HG03565 (cell line): Measurements from ENCODE around the gene BCL11A.
"Not testable (repeated sequence)": the region's sequence is repeated elsewhere in the genome, so short reads cannot be mapped to it uniquely, and the experiment has no call there.

Source experiments
- ATAC-seq: cut with Tn5 transposase; IDR thresholded peaks from one replicate; pipeline ENCODE4 v1.9.1; 2021; ENCODE audit warnings: mild to moderate bottlenecking, moderate library complexity; ENCODE audit not compliant: unreplicated experiment

The BCL11A gene

DNA sequence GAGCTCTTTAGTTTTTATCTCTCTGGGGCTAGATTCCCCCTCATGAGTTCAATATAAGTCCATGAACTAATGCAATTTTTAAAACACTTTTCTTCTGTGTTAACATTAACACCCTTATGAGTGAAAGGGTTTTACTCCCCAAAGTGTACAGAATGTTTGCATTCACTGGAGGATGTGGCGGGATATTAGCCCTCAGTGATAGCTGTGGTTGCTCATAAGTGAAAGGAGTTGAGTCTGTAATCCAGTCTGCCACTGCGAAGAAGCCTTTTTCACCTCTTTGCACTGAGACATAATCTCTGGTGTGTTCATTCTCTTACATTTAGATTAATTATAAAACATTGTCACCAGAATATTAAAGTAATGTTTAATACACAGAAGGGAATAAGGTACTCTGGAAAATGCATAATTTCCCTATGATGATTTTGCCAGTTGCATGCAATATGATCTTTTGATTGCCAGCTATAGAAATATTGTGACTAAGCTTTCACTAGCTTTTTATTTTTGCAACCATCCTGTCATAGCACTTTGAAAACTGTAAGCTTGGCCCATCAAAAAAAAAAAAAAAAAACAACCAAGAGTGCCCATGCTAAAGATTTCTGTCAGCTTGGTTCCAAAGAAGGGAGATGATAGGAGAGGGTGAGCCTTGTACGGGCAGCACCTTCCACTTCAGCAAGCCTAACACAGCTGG, 113.2 kb downstream of the BCL11A start:
- ATAC-seq: no peak

DNA sequence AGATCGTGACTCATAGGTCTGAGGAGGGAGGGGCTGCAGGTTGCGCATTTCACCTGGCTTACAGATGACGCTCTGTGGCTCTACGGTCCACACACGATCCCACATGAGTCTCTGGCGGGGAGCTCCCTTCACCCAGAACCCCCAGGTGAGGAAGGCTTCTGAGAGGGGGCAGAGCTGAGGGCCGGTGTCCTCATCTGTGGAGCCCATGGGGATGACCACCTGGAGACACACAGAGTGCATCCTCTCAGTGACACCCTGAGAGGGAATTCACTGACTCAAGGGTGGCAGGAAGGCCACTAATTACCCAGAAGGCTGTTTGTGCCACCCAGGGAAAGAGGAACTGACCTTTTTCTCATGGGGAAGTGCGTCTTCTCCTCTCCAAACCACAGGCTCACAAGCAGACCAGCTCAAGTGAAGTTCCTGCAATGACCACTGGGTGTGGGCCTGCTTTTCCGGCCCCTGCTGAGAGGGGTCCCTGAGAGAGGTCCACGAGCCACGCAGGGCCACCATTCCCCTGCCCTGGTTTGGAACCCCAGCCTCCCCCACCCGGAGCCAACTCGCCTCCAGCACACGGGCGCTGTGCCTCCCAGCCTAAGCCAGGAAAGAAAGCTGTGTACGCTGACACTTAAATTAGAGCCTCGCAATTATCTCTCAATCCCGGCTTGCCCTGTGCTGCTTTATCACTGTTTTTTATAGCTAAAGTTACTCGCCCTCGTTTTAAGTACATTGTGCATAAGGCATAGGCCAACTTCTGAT, 114.1 kb downstream of the BCL11A start:
- peak; percentile 98 for ATAC-seq

DNA sequence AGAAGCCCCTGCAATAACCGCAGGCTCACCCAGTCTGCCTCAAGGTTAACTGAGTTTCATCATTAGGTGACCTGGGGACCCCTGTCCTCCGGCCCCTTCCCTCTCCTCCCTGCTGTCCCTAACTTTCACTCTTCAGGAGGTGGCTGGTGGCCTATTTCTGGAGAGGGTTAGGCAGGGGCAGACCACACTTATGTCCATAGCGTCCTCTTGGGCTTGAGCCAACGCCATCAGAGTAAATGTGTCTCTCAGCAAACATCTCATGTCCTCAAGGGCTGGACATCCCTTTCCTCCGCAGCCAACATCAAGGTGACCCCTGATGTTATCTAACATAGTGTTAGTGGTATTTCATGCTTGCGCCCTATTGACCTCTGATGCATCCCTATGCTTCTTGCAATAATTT, 114.8 kb downstream of the BCL11A start:
- no peak for ATAC-seq

DNA sequence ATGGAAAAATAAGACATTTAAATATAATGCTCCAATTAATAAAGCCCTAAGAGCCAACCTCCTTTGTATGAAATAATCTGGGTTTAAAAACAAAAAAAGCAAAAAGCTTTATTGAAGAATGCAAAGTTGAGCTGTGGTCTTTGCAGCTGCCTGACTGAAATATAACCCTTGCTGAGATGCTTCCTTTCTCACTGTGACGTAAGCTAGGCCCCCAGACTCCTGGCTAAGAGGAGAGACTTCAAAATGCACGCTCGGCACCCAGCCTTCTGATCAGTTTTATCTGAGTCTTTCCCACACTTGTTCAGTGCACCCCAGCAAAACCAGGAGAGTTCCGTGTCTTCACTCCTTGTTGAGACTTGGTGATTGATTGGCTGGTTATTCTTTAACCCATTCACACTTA, 115.3 kb downstream of the BCL11A start:
- no peak for ATAC-seq

DNA sequence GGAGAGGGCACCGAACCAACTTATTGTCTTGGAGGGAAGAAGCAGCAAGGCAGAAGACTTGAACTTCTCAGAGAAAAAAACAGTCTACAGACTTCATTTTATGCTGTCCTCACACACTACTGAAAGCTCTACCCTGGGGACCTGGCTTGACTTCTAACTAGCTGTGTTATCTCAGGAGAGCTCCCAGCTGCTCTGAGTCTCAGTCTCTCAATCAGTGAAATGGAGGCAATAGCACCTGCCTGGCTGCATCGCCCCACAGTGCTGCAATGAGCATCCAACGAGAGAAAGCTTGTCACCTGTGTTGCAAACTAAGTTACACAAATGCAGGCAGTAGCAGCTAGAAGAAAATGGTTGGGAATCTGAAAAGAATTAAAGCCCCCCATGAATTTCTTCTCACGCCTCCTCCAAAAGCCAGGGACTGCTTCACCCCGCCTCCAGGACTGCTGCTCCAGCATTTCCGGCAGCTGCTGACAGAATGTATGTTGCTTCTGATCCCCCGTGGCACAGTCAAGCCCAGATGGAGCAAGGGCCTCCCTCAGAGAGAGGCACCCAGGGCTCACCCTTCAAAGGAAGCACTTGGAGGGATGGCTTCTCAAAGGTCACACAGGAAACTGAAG, 116.3 kb downstream of the BCL11A start:
- no peak for ATAC-seq

DNA sequence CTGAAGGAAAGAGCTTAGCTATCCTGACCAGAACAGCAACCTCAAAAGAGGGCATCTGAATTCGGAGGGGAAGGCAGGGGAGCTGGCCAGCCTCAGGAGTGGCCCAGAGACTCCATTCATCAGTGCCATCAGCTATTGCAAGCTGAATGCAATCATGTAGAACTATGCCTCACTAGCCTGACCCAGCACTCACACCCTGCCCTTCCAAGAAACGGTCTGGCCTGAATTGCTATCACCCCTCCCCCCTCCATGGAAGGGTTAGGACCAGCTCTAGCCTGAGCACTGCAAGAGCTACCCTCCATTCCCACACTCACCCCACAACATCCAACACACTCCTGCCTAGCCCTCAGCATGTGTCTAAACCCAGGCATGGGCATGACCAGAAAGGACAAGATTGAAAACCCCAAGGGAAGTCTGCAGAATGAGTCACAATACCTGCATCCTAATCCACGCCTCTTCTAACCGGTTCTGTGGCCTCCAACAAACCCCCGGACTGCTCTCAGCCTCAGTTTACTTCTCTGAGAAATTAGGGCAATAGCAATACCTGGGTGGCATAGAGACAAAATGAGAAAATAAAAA, 120.3 kb downstream of the BCL11A start:
- ATAC-seq: no peak

DNA sequence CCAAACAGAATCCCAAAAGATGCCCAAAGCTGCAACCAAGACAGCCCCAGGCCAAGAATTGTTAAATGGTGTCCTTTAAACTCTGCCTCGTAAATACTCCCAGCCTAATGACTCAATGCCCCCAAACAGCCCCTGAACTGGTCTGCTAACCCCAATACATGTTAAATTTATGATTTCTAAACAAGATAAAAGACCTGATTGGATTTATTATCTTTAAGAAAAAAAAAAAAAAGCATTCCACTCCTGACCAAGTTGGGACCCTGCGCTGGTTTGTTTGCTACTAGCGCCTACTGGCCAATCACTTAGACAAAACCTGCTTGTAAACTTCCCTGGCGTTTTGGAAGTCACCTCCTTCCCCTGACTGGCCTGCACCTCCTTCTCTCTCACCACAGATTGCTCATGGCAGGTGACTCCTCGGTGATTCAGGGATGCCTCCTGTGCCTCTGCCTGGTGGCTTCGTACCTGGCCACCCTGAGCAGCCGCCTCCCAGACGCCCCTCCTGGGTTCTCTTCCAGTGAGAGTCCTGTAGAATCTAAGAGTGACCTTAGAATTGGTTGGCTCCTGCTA, 121.3 kb downstream of the BCL11A start:
- no peak for ATAC-seq

DNA sequence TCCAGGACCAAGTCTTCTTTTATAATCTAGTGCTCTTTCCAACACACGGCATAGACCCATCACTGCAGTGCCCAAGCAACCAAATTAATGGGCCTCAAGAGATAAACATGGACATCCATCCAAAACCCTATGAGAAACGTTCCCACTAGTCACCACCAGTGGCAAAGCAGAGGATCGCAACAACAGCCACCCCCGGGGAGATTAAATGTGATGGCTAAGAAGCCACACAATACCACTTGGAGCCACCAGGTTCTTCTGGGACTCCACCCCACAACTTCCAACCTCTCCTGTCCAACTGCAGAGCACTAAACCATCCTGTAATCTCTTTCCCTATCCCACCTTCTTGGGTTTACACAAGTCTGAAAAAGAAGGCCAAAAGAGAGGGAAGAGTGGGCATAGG, 123.8 kb downstream of the BCL11A start:
- ATAC-seq: no peak

DNA sequence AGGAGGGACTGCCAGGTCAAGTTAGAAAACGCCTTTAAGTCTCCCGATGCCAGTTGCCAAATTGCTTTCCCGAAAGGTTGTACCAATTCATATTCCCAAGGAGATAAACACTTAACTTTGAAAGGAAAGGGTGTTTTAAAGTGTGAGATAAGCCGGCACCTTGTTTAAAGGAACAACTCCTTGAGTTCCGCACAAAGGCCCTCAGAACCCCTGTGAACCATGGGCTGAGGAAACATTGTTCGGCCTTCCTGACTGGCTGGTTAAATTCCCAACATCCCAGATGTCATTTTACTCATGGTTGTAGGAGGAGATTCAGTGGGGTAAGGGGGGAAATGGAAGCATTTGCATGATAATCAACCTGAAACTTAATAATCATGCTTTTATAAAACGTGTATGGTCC, 126.6 kb downstream of the BCL11A start:
- ATAC-seq: no peak

DNA sequence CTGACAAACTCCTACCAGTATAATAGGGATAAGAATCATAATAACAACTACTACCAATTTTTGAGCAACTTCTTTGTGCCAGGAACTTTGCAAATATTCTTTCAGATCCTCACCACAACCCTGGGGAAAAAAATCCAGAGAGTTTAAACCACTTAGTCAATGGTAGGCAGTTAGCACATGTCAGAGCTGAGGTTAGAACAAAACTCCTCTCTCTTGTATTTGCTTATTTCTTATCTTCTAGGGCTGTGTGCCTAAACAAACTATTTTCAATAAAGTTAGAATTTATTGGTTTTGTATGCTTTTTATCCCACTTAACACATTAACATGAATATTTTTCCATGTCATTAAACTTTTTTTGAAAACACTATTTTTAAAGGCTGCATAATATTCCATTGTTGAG, 127.1 kb downstream of the BCL11A start:
- ATAC-seq: no peak

DNA sequence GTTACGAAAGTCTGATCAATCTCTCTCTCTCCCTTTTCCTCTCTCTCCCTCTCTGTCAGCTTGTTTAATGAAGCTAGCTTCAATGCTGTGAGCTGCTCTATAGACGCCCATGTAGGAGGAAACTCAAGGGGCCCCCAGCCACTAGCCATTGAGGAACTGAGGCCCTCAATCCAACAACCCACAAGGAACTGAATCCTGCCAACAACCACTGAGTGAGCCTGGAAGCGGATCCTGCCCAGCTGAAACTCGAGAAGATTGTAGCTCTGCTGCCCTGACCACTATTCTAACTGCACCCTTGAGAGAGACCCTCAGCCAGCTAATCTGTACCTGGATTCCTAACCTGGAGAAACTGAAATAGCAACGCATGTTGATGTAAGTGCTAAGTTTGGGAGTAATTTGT, 129.2 kb downstream of the BCL11A start:
- ATAC-seq: no peak

DNA sequence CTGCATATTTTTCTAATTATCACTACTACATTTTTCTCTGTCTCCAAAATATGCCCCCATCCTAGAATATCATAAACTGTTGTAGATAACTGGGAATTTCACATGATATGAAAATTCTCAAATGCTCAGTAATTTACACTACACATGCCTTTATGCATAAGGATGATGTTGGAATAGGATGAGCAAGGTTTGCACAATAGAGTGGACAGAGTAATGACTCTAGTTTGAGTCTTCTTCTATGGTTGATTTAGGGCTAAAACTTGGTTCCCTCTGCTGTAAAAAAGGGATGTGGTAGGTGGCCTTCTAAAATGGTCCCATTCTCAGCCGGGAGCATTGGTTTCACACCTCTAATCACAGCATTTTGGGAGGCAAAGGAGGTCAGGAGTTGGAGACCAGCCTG, 129.9 kb downstream of the BCL11A start:
- ATAC-seq: no peak

DNA sequence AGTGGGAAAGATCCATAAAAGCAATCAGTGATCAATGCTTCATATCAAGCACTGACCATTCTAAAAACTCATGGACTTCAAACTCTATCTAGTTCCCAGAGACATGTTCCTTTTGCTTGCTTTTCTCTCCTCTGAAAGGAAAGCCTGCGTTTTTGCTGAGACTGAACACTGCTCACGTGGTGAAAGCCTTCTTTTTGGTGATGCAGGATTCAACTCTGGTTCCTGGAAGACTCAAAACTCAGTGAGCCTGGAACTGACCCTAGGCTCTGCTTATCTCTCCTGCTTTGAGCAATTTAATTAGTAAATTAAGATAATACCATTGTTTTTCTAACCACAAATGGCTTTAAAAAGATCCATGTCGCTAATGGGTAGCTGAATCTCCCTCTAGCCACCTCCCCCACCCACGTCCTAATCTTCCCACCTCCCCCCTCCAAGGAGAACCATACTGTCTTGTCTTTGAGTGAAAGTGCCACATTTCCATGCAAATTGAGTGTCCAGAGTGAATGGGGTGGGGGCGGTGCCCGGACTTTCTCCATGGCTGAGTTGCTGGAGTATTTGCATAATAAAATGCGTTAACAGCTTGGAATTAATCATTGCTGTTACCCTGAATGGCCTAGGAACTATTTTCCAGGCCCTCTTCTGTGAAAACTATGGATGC, 130.5 kb downstream of the BCL11A start:
- no peak for ATAC-seq

DNA sequence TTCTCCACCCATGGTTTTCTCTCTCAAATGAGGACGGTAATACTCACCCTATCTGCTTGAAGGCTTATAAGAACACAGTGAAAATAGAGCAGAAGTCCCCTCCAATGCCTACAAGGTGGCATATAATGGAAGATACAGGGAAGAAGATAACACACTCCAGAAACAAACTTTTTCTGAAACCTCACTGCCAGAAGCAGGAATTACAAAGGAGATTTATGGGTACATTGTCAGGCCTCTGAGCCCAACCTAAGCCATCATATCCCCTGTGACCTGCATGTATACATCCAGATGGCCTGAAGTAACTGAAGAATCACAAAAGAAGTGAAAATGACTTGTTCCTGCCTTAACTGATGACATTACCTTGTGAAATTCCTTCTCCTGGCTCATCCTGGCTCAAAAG, 136.2 kb downstream of the BCL11A start:
- not testable (repeated sequence) for ATAC-seq

DNA sequence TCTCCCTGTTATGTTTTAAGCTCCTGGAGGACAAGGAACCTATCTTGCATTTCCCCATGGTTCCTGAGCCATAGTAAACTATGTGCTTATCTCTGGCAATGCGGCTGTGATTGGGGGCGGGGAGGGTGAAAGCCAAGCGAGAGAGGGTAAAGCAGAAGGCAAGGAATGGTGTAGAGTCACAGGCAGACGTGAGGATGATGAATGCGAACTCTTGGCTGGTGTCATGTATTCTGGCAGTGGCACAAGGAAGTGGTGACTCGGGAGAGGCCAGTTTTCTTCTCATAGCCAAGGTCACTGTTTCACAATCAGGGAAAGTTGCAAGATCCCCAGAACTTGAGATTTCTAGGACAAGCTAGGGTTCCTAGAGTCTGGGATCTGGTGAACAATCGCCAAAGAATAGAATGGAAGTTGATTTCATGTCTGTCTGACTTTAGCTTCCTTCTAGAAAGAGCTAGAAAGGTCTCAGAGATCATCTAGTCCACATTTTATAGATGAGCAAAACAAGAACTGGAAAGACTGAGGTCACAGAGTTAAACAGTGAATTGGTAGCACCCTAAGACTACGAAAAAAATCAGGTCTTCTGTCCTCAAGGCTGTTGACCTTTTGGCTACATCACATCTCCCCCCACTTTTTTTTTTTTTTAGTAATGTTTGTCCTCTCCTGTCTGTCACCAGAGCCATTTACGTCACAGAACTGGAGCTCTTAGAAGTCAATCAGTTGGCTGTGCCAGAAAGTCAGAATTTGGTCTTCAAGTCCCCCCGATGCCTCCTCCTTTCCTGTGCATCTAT, 137.0 kb downstream of the BCL11A start:
- ATAC-seq: no peak

DNA sequence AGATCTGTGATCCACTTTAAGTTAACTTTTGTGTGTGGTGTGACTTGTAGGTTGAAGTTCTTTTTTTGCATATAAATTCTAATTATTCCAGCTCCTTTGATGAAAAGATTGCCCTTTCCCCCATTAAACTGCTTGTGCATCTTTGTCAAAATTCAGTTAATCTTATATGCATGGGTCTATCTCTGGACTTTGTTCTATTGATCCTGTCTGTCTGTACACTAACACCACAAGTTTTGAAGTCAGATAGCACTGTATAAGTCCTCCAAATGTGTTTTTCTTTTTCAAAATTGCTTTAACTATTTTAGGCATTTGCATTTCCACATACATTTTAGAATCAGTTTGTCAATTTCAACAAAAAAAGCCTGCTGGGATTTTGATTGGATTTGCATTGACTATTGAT, 137.6 kb downstream of the BCL11A start:
- no peak for ATAC-seq

DNA sequence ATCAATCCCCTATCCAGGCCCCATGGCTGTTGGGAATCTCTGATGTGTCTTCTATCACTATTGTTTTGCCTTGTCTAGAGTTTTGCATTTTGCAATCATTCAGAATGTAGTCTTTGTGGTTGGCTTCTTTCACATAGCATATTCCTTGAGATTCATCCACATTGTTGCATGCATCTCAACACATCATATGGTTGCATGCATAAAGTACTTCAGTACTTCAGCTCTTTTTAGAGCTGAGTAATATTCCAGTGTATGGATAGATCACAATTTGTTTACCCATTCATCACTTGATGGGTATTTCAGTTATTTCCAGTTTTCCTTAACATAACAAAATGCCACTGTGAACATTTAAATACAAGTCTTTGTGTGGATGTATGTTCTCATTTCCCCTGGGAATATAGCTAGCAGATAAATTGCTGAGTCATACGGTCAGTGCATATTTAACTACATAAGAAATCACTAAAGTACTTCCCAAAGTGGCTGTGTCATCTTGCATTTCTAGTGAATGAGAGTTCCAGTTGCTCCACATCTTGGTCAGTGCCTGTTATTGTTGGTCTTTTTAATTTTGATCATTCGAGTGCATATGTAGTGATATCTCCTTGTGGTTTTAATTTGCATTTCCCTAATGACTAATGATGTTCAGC, 138.8 kb downstream of the BCL11A start:
- no peak for ATAC-seq

DNA sequence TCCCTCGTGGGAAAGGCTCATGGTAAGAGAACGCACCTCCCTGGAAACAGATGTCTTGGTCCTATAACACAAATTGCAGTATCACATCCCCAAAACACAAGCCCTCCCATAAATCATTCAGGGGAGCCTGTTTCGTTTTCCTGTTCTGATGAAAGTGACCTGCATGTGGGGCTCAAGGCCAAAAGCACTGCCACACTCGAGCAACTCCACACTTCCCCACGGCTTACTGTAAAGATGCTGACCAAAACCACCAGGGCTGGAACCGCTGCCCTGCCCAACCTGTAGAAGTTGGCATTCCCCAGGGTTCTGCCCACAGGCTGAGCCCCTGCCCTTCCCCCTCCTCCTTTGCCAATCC, 139.7 kb downstream of the BCL11A start:
- ATAC-seq: peak; percentile 64

DNA sequence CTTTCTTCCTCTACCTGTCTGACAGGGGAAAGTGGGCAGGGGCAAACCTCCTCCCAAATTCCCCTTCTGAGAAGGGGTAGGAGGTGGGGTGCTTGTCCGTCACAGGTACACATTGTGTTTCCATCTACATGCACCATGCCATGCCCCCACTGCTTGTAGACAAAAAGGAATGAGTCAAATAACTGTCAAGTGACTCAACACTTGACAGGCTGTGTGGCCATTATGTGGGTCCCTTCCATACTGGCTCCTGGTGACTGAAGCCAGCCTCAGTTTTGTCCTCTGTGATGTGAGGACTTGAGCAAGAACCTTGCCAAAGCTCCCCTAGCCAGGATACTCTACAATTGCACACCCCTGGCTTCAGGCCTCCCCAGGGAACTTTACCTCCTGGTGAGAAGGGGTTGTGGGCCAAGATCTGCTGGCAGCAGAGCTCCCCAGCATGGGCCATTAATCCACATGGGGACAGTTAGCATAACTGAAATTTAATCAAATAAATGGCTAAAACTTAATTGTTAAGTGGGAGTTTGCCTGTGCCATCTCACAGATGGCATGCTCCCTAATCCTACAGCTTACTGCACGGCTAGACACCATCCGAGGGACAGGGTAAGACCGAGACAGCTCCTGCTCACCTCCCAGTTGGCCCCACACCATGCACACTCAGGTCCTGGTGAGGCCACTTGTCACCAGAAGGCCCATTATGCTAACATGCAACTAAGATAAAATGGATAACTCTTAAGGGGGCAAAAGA, 140.2 kb downstream of the BCL11A start:
- ATAC-seq: peak; percentile 30
